Large intestine (tissue), 3 donors: ENCODE measurements around the gene MCOLN1. TPM values are rescaled to one million over a fixed set of nuclear protein-coding genes. Genes with fewer than 3 reads are reported as not detected.
A peak's percentile ranks its signal among the peaks of the same experiment; 100 is the strongest.

Experiments
- DNase-seq, 2 donors: peaks; one replicate each; pipeline versions ENCODE4 v3.0.0 to v3.0.0-alpha.2; 2013
- H3K27ac ChIP-seq: one replicate; pipeline ENCODE4 v1.5.1; 2013; ENCODE audit warnings: low read length
- H3K27me3 ChIP-seq: 2 replicates; pipeline ENCODE4 v1.6.1; 2013; ENCODE audit warnings: low read length; ENCODE audit not compliant: control insufficient read depth, insufficient read depth
- H3K36me3 ChIP-seq: 2 replicates; pipeline ENCODE4 v1.6.1; 2013; ENCODE audit warnings: low read length; ENCODE audit not compliant: control insufficient read depth, insufficient read depth
- H3K4me1 ChIP-seq: one replicate; pipeline ENCODE4 v1.6.1; 2013; ENCODE audit warnings: low read length; ENCODE audit not compliant: control insufficient read depth, insufficient read depth
- H3K4me3 ChIP-seq: one replicate; pipeline ENCODE4 v1.5.1; 2013; ENCODE audit warnings: low read length
- H3K9me3 ChIP-seq: one replicate; pipeline ENCODE4 v1.6.1; 2013; ENCODE audit warnings: mild to moderate bottlenecking, low read depth, low read length, moderate library complexity; ENCODE audit not compliant: control insufficient read depth
- WGBS: methylation state at CpG from one replicate; pipeline ENCODE4 v1.1.5; 2013; ENCODE audit warnings: low lambda C conversion rate; ENCODE audit not compliant: insufficient coverage; 5-methylcytosine and 5-hydroxymethylcytosine counted together
- polyA plus RNA-seq: library from polyadenylated mRNA; unstranded; fragments of 120-200 nt; gene quantifications from one replicate; pipeline ENCODE4 v1.2.1, GENCODE V29; 2013

The MCOLN1 gene
- polyA plus RNA-seq, 1 donor = 18.1 TPM

GRCh38 chr19:7524992-7525739, 2.7 kb downstream of the MCOLN1 start:
- H3K4me1 ChIP-seq = peaks cover 15% of the 10 kb centered on the region
- no peak overlapping the region for H3K27ac ChIP-seq
- DNase-seq = no peak
- WGBS = no CpG with 5 or more reads among the region's 20 CpGs
- no peak overlapping the region for H3K4me3 ChIP-seq
- peaks cover 39% of the 10 kb centered on the region for H3K36me3 ChIP-seq
- no peaks in the 10 kb centered on the region for H3K27me3 ChIP-seq
- H3K9me3 ChIP-seq = peaks cover under 1% of the 10 kb centered on the region

GRCh38 chr19:7526059-7526929, 3.9 kb downstream of the MCOLN1 start:
- DNase-seq = no peak
- no CpG with 5 or more reads among the region's 31 CpGs for WGBS
- Histone ChIP-seq H3K4me3 (no peak overlapping the region), H3K36me3 (peaks cover 38% of the 10 kb centered on the region), H3K27ac (no peak overlapping the region), H3K9me3 (no peaks in the 10 kb centered on the region), H3K4me1 (peaks cover 15% of the 10 kb centered on the region), H3K27me3 (no peaks in the 10 kb centered on the region)

GRCh38 chr19:7527516-7528191, 5.2 kb downstream of the MCOLN1 start:
- H3K4me1 ChIP-seq = peaks cover 8% of the 10 kb centered on the region
- H3K27ac ChIP-seq = no peak overlapping the region
- H3K36me3 ChIP-seq = peaks cover 39% of the 10 kb centered on the region
- DNase-seq = no peak
- no peak overlapping the region for H3K4me3 ChIP-seq
- no peaks in the 10 kb centered on the region for H3K9me3 ChIP-seq
- WGBS = no CpG with 5 or more reads among the region's 25 CpGs
- no peaks in the 10 kb centered on the region for H3K27me3 ChIP-seq

- Histone ChIP-seq H3K4me3 (no peak overlapping the region), H3K9me3 (no peaks in the 10 kb centered on the region), H3K27me3 (no peaks in the 10 kb centered on the region), H3K27ac (no peak overlapping the region), H3K4me1 (peaks cover 6% of the 10 kb centered on the region), H3K36me3 (peaks cover 41% of the 10 kb centered on the region)
- WGBS = no CpG with 5 or more reads among the region's 7 CpGs
- no peak for DNase-seq
Measured at GRCh38 chr19:7528192-7528519, 5.7 kb downstream of the MCOLN1 start.

- DNase-seq = no peak
- no peaks in the 10 kb centered on the region for H3K27me3 ChIP-seq
- no peak overlapping the region for H3K27ac ChIP-seq
- H3K4me1 ChIP-seq = peaks cover 6% of the 10 kb centered on the region
- WGBS = no CpG with 5 or more reads among the region's 32 CpGs
- no peaks in the 10 kb centered on the region for H3K9me3 ChIP-seq
- no peak overlapping the region for H3K4me3 ChIP-seq
- peaks cover 41% of the 10 kb centered on the region for H3K36me3 ChIP-seq
Measured at GRCh38 chr19:7528522-7529245, 6.3 kb downstream of the MCOLN1 start.

- H3K27ac ChIP-seq = no peak overlapping the region
- no peaks in the 10 kb centered on the region for H3K9me3 ChIP-seq
- peaks cover 6% of the 10 kb centered on the region for H3K4me1 ChIP-seq
- H3K4me3 ChIP-seq = no peak overlapping the region
- no CpG with 5 or more reads among the region's 15 CpGs for WGBS
- no peaks in the 10 kb centered on the region for H3K27me3 ChIP-seq
- peaks cover 41% of the 10 kb centered on the region for H3K36me3 ChIP-seq
- no peak for DNase-seq
Measured at GRCh38 chr19:7529246-7529600, 6.8 kb downstream of the MCOLN1 start.

GRCh38 chr19:7529610-7530490, 7.4 kb downstream of the MCOLN1 start:
- Histone ChIP-seq H3K9me3 (no peaks in the 10 kb centered on the region), H3K27ac (no peak overlapping the region), H3K27me3 (no peaks in the 10 kb centered on the region), H3K4me3 (no peak overlapping the region), H3K36me3 (peaks cover 38% of the 10 kb centered on the region), H3K4me1 (peaks cover 6% of the 10 kb centered on the region)
- no peak for DNase-seq
- no CpG with 5 or more reads among the region's 33 CpGs for WGBS

- no CpG with 5 or more reads among the region's 30 CpGs for WGBS
- Histone ChIP-seq H3K27ac (peak overlapping the region; percentile 30), H3K4me1 (peaks cover 6% of the 10 kb centered on the region), H3K9me3 (no peaks in the 10 kb centered on the region), H3K36me3 (peaks cover 33% of the 10 kb centered on the region), H3K4me3 (peak overlapping the region; percentile 93), H3K27me3 (no peaks in the 10 kb centered on the region)
- peak in 1 of 2 donors; percentile 47 for DNase-seq
Measured at GRCh38 chr19:7533281-7533885, 11.0 kb downstream of the MCOLN1 start.

GRCh38 chr19:7533925-7534480, 11.6 kb downstream of the MCOLN1 start:
- Histone ChIP-seq H3K4me3 (peak overlapping the region; percentile 93), H3K4me1 (peaks cover 6% of the 10 kb centered on the region), H3K9me3 (no peaks in the 10 kb centered on the region), H3K36me3 (peaks cover 33% of the 10 kb centered on the region), H3K27me3 (no peaks in the 10 kb centered on the region), H3K27ac (peak overlapping the region; percentile 95)
- WGBS = no CpG with 5 or more reads among the region's 41 CpGs
- DNase-seq = peak; percentile 86 to 89
